SK-N-SH (cell line): ENCODE results near the gene OSBPL2. TPM values are rescaled to one million over a fixed set of nuclear protein-coding genes. Genes with fewer than 3 reads are reported as not detected.

ENCODE experiments used
- CTCF ChIA-PET: fragments of 300-600, 350-600 bp; formaldehyde crosslinking; extraction: SDS; loops from one replicate; lab custom pipeline; 2021; lab: Yijun Ruan, JAX
- POLR2A ChIA-PET: fragments of 350-600 bp; sonication (Branson Sonifier 250); formaldehyde crosslinking; extraction: SDS; loops from one replicate; lab custom pipeline; 2020; ENCODE audit warnings: antibody characterized with exemption, inconsistent platforms; lab: Yijun Ruan, JAX
- DNase-seq: peaks from one replicate; pipeline ENCODE4 v3.0.0; 2012
- H2AFZ ChIP-seq: fragments of 200-600 bp; sonication (generic); 2 replicates; pipeline ENCODE4 v1.8.1; 2016; ENCODE audit warnings: antibody characterized with exemption, mild to moderate bottlenecking, low read depth
- H3F3A ChIP-seq: fragments of 200-600 bp; sonication (generic); replicated peaks from 2 replicates; pipeline ENCODE3; 2016; ENCODE audit warnings: antibody characterized with exemption, mild to moderate bottlenecking; ENCODE audit not compliant: insufficient read depth
- H3K27ac ChIP-seq, 2 experiments: fragments of 200-500 bp in 1 of 2; fragments of 200-600 bp in 1 of 2; sonication (Bioruptor generic) in 1 of 2; sonication (generic), shearing (Covaris generic) in 1 of 2; 2 replicates each; pipeline versions ENCODE4 v1.5.1 to v1.6.1; 2014 to 2016; ENCODE audit warnings: low read depth in 2 of 2, inconsistent platforms in 1 of 2, low read length in 1 of 2, mild to moderate bottlenecking in 1 of 2, mixed read lengths in 1 of 2
- H3K27me3 ChIP-seq: fragments of 200-600 bp; sonication (generic), shearing (Covaris generic); 2 replicates; pipeline ENCODE4 v1.6.1; 2016; ENCODE audit warnings: mixed run types; ENCODE audit not compliant: insufficient read depth
- H3K36me3 ChIP-seq, 2 experiments: fragments of 200-500 bp in 1 of 2; fragments of 200-600 bp in 1 of 2; sonication (Bioruptor generic) in 1 of 2; sonication (generic) in 1 of 2; replicated peaks in 1 of 2; 2 replicates each; pipeline versions ENCODE3 to v1.5.1; 2014 to 2016; ENCODE audit warnings: low read length in 1 of 2, mild to moderate bottlenecking in 1 of 2; ENCODE audit not compliant: insufficient read depth in 2 of 2, control insufficient read depth in 1 of 2
- H3K4me1 ChIP-seq, 2 experiments: fragments of 200-500 bp in 1 of 2; fragments of 200-600 bp in 1 of 2; sonication (Bioruptor generic) in 1 of 2; sonication (generic), shearing (Covaris generic) in 1 of 2; 2 replicates each; pipeline versions ENCODE4 v1.5.1 to v1.6.1; 2014 to 2016; ENCODE audit warnings: low read depth in 1 of 2, low read length in 1 of 2, mixed run types in 1 of 2; ENCODE audit not compliant: insufficient read depth in 2 of 2, control insufficient read depth in 1 of 2
- H3K4me2 ChIP-seq: fragments of 200-600 bp; sonication (generic), shearing (Covaris generic); 2 replicates; pipeline ENCODE4 v1.6.1; 2017; ENCODE audit warnings: mixed run types
- H3K4me3 ChIP-seq, 2 experiments: fragments of 200-500 bp in 1 of 2; fragments of 200-600 bp in 1 of 2; sonication (Bioruptor generic) in 1 of 2; sonication (generic), shearing (Covaris generic) in 1 of 2; 2 replicates each; pipeline versions ENCODE4 v1.5.1 to v1.8.1; 2014 to 2016; ENCODE audit warnings: low read depth in 2 of 2, inconsistent platforms in 1 of 2, low read length in 1 of 2, mild to moderate bottlenecking in 1 of 2, mixed read lengths in 1 of 2, moderate library complexity in 1 of 2
- H3K79me2 ChIP-seq: fragments of 200-600 bp; sonication (generic); 2 replicates; pipeline ENCODE4 v1.8.1; 2017; ENCODE audit warnings: mild to moderate bottlenecking; ENCODE audit not compliant: insufficient read depth
- H3K9ac ChIP-seq: fragments of 200-600 bp; sonication (generic); 2 replicates; pipeline ENCODE4 v1.6.1; 2017; ENCODE audit warnings: mixed run types
- H3K9me2 ChIP-seq: fragments of 200-600 bp; sonication (generic); 2 replicates; pipeline ENCODE4 v1.6.1; 2017; ENCODE audit warnings: mixed run types
- H3K9me3 ChIP-seq: fragments of 200-600 bp; sonication (generic); 2 replicates; pipeline ENCODE4 v1.6.1; 2017; ENCODE audit warnings: mixed run types, mild to moderate bottlenecking, moderate library complexity
- H4K20me1 ChIP-seq: fragments of 200-600 bp; sonication (generic); 2 replicates; pipeline ENCODE4 v1.6.1; 2017; ENCODE audit warnings: mild to moderate bottlenecking, mixed run types; ENCODE audit not compliant: insufficient read depth
- CHD2 ChIP-seq: fragments of 150-350 bp; IDR thresholded peaks from 2 replicates; pipeline ENCODE4 v1.6.1; 2018; ENCODE audit warnings: low read length; ENCODE audit not compliant: partially characterized antibody
- EZH2phosphoT487 ChIP-seq: fragments of 200-600 bp; sonication (generic); IDR thresholded peaks from 2 replicates; pipeline ENCODE4 v1.6.1; 2017; ENCODE audit warnings: low read depth, mixed run types, mild to moderate bottlenecking, antibody characterized with exemption, moderate library complexity, borderline replicate concordance
- FOXM1 ChIP-seq: IDR thresholded peaks from 2 replicates; pipeline ENCODE4 v1.4.0; 2012; ENCODE audit warnings: low read depth, mild to moderate bottlenecking
- MXI1 ChIP-seq: IDR thresholded peaks from 2 replicates; pipeline ENCODE4 v1.6.1; 2012; ENCODE audit warnings: mild to moderate bottlenecking, low read depth, low read length, improper control_type of control experiment
- NFIC ChIP-seq: IDR thresholded peaks from 2 replicates; pipeline ENCODE4 v1.4.0; 2012; ENCODE audit warnings: borderline replicate concordance
- NRF1 ChIP-seq: IDR thresholded peaks from 2 replicates; pipeline ENCODE4 v1.6.1; 2012; ENCODE audit warnings: low read depth, mild to moderate bottlenecking, low read length
- POLR2AphosphoS5 ChIP-seq: IDR thresholded peaks from 2 replicates; pipeline ENCODE4 v1.6.1; 2012; ENCODE audit warnings: low read depth, low read length
- RCOR1 ChIP-seq: fragments of 150-350 bp; IDR thresholded peaks from 2 replicates; pipeline ENCODE4 v1.6.1; 2017; ENCODE audit warnings: antibody characterized with exemption, low read length
- RXRA ChIP-seq: IDR thresholded peaks from 2 replicates; pipeline ENCODE4 v1.4.0; 2012; ENCODE audit warnings: low read depth, mild to moderate bottlenecking, borderline replicate concordance
- TCF12 ChIP-seq: IDR thresholded peaks from 2 replicates; pipeline ENCODE4 v1.4.0; 2012
- WGBS: methylation state at CpG from one replicate; pipeline ENCODE4 v1.1.6; 2017; ENCODE audit warnings: low lambda C conversion rate; 5-methylcytosine and 5-hydroxymethylcytosine counted together
- polyA plus RNA-seq, 3 experiments: library from polyadenylated mRNA; depleted of rRNA; stranded (reverse); fragments of >200 nt; gene quantifications; 2 replicates each; pipeline ENCODE4 v1.2.3, GENCODE V29; 2012

Gene OSBPL2
- polyA plus RNA-seq, 1 of the 3 experiments (the other 2 are of a cell fraction) = 17.7 TPM

DNA sequence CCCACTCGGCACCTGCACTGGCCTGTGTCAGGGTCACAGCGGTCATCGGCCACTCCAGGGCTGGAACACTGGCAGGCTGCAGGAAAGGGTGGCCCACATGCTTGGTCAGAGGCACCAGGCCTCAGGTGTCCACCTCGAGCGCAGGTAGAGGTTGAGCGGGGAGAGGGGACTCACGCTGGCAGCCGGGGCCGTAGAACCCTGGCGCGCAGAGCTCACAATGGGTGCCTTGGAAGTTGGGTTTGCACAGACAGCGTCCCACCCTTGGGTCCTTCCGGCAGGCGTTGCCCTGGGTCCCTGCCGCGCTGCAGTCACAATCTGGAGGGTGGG is 99.9 kb downstream of the OSBPL2 start:
- Histone ChIP-seq H3K4me3 (no peak overlapping the region), H3K36me3 (peaks cover 12 to 36% of the 10 kb centered on the region in 2 experiments), H3K9me3 (no peaks in the 10 kb centered on the region), H3K9me2 (no peaks in the 10 kb centered on the region)
- no peak for DNase-seq
- TF ChIP-seq FOXM1 (no peak), CHD2 (no peak), NFIC (no peak), POLR2AphosphoS5 (no peak), RCOR1 (no peak), RXRA (no peak), EZH2phosphoT487 (no peak), MXI1 (no peak), NRF1 (no peak)
- TF ChIP-seq, all 33 proteins: peak for 0
- POLR2A ChIA-PET = no interaction called here
- CTCF ChIA-PET = interaction anchor here (1.4 kb wide), 1 partner anchor 45 kb away, joined by 4 read pairs; no protein-coding TSS in a partner anchor
- Histone ChIP-seq H3K4me1 (no peaks in the 10 kb centered on the region), H4K20me1 (no peaks in the 10 kb centered on the region), H3K27ac (no peak overlapping the region), H3K79me2 (no peaks in the 10 kb centered on the region), H2AFZ (no peak overlapping the region), H3K4me2 (no peak overlapping the region), H3K27me3 (no peaks in the 10 kb centered on the region), H3K9ac (no peak overlapping the region), H3F3A (no peaks in the 10 kb centered on the region)
- WGBS = 92% methylated on average over 2 of the region's 16 CpGs

DNA sequence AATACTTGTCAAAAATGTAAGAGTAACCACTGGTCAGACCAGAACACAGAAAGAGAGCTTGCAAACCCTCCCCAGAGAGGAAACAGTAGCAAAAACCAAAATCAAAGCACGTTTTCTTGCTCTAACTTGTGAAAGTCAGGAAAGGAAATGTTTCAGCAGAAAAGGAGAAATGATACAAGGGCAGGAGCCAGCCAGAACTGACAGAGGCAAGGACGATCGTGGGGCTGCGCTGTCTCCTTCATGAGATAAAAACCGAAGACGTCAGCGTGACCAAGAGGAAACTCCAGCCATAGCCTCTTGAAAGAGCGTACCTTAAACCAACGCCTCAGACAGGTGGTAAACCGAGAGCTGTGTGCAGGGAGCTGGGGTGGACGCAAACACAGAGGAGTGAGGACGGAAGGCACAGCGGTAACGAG is 101.3 kb downstream of the OSBPL2 start:
- Histone ChIP-seq H3K4me2 (no peak overlapping the region), H3K4me1 (no peaks in the 10 kb centered on the region), H3K27ac (no peak overlapping the region), H4K20me1 (no peaks in the 10 kb centered on the region), H3F3A (no peaks in the 10 kb centered on the region), H3K9me2 (no peaks in the 10 kb centered on the region), H3K79me2 (no peaks in the 10 kb centered on the region), H3K4me3 (no peak overlapping the region), H3K36me3 (peaks cover 12 to 34% of the 10 kb centered on the region in 2 experiments), H3K9ac (no peak overlapping the region), H2AFZ (no peak overlapping the region), H3K9me3 (no peaks in the 10 kb centered on the region), H3K27me3 (no peaks in the 10 kb centered on the region)
- WGBS = 88% methylated on average over 13 of the region's 14 CpGs
- ChIA-PET POLR2A (interaction anchor here (0.6 to 1.1 kb wide), 2 partner anchors 15 to 26 kb away, joined by 3 read pairs; no protein-coding TSS in a partner anchor), CTCF (interaction anchor here (0.9 to 2.1 kb wide), 3 partner anchors 13 to 44 kb away, joined by 3 to 8 read pairs (median 4); no protein-coding TSS in a partner anchor)
- no peak for DNase-seq
- no peak for TF ChIP-seq TCF12

DNA sequence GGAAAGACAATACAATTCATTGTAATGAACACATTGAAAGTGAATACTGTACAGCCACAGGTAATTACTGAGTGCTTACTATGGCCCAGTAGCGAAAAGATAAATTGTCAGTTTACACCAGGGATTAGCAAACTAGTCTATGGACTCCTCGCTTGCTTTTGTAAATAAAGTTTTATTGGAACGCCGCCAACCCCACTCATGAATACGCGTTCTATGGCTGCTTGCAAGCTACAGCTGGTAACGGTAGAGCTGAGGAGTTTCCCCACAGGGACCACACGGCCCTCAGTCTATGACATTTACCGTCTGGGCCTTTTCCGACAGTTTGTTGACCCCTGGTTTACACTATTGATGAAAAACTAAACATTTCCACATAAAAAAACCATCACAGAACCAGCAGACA is 104.6 kb downstream of the OSBPL2 start:
- Histone ChIP-seq H3K4me2 (no peak overlapping the region), H4K20me1 (no peaks in the 10 kb centered on the region), H3K9ac (no peak overlapping the region), H3K4me1 (no peaks in the 10 kb centered on the region), H3K27me3 (no peaks in the 10 kb centered on the region), H3K4me3 (no peak overlapping the region), H3K27ac (no peak overlapping the region), H3K9me3 (no peaks in the 10 kb centered on the region), H3F3A (no peaks in the 10 kb centered on the region), H3K79me2 (no peaks in the 10 kb centered on the region), H3K9me2 (no peaks in the 10 kb centered on the region), H3K36me3 (peaks cover 19 to 46% of the 10 kb centered on the region in 2 experiments), H2AFZ (no peak overlapping the region)
- DNase-seq = no peak
- no peak for TF ChIP-seq POLR2AphosphoS5
- TF ChIP-seq TCF12 = no peak
- POLR2A ChIA-PET = no interaction called here
- CTCF ChIA-PET = interaction anchor here (0.9 kb wide), 1 partner anchor 41 kb away, joined by 3 read pairs; no protein-coding TSS in a partner anchor
- WGBS = 92% methylated on average over 10 of the region's 10 CpGs
